ENCODE results near the gene ZFPM1.

Gene ZFPM1

DNA sequence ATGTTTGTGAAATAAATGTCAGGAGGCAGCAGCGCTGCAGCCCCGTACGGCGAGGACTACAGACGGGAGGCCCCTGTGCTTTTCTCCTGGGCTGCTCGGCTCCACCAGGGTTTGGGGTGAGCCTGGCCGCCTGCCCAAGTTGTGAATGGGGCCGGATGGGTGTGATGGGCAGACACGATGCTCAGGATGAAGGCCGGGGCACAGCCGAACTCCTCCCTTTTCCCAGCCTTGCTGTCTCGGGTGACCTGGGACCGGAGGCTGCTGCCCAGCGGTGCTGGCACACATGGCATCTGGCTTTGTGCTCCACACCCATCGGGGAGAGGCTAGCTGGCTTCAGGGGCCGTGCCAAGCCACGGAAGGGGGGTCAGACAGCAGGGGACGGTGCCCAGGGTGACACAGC is 34.2 kb upstream of the ZFPM1 start:
- no peak for DNase-seq

- DNase-seq, result no peak
Measured at GRCh38 chr16:88419790-88420189, 33.3 kb upstream of the ZFPM1 start.

- no peak for DNase-seq
Measured at GRCh38 chr16:88420496-88420895, 32.6 kb upstream of the ZFPM1 start.

DNA sequence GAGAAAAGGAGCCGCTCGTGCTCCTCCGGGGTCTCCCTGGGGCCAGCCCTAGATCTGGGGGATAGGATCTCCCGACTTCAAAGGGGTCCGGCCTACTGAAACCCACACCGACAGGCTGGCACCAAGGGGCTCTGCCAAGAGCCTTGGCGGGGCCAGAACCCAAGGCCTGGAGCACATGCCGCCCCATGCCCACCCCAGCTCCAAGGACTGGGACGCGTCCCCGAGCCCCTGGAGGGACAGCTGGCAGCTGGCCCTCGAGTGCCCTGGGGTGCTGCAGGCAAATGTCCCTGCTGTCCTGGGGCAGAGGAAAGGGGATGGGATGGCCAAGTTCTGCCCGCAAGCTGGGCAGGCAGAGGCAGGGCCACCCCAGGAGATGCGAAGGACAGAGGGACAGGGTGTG is 31.8 kb upstream of the ZFPM1 start:
- DNase-seq, result no peak

- no peak for DNase-seq
Measured at GRCh38 chr16:88421871-88422433, 31.1 kb upstream of the ZFPM1 start.

DNA sequence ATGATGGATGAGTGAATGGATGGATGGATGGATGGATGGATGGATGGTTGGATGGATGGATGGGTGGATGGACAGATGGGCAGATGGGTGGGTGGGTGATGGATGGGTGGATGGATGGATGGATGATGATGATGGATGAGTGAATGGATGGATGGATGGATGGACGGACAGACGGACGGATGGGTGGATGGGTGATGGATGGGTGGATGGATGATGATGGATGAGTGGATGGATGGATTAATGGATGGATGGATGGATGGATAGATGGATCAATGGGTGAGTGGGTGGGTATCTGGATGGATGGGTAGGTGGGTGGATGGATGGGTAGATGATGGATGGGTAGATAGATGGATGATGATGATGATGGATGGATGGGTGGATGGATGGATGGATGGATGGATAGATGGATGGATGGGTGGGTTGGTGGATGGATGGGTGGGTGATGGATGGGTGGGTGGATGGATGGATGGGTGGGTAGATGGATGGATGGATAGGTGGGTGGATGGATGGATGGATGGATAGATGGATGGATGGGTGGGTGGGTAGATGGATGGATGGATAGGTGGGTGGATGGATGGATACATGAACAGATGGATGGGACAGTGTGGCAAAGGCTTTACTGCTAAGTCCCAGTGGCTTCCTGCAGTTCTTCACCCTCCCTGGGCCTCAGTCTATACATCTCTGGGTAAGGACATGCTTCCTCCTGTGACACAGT is 30.2 kb upstream of the ZFPM1 start:
- DNase-seq, result no peak

GRCh38 chr16:88423448-88423850 is 29.6 kb upstream of the ZFPM1 start:
- no peak for DNase-seq

GRCh38 chr16:88424587-88425235 is 28.4 kb upstream of the ZFPM1 start:
- no peak for DNase-seq

GRCh38 chr16:88426018-88426417 is 27.1 kb upstream of the ZFPM1 start:
- DNase-seq, result no peak

DNA sequence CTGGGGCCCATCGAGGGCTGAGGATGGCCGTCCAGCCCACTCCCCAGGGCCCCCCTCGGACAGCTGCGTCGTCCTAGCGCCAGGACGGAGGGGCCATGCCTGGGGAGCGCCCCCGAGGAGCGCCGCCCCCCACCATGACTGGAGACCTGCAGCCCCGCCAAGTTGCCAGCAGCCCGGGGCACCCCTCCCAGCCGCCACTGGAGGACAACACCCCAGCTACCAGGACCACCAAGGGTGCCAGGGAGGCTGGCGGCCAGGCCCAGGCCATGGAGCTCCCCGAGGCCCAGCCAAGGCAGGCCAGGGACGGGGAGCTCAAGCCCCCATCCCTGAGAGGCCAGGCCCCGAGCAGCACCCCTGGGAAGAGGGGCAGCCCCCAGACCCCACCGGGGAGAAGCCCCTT is 25.7 kb upstream of the ZFPM1 start:
- no peak for DNase-seq

DNA sequence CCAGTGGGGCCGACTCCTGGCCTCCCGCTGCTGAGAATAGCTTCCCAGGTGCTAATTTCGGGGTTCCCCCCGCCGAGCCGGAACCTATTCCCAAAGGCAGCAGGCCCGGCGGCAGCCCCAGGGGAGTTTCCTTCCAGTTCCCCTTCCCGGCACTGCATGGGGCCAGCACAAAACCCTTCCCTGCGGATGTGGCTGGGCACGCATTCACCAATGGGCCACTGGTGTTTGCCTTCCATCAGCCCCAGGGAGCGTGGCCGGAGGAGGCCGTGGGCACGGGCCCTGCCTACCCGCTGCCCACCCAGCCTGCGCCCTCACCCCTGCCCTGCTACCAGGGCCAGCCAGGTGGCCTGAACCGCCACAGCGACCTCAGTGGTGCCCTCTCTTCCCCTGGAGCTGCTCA is 24.9 kb upstream of the ZFPM1 start:
- DNase-seq, result no peak

DNA sequence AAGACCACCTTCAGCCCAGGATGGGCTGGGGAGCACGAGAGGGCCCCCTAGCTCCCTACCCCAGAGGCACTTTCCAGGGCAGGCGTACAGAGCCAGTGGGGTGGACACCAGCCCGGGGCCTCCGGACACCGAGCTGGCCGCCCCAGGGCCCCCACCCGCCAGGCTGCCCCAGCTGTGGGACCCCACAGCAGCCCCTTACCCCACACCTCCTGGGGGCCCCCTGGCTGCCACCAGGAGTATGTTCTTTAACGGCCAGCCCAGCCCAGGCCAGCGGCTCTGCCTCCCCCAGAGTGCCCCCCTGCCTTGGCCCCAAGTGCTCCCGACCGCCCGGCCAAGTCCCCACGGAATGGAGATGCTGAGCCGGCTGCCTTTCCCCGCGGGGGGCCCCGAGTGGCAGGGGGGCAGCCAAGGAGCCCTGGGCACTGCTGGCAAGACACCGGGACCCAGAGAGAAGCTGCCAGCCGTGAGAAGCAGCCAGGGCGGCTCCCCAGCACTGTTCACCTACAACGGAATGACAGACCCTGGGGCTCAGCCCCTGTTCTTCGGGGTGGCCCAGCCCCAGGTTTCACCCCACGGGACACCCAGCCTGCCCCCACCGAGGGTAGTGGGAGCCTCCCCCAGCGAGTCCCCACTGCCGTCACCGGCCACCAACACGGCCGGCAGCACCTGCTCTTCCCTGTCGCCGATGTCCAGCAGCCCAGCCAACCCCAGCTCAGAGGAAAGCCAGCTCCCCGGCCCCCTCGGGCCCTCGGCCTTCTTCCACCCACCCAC is 24.3 kb upstream of the ZFPM1 start:
- no peak for DNase-seq

- DNase-seq, result no peak
Measured at GRCh38 chr16:88429387-88430184, 23.5 kb upstream of the ZFPM1 start.

GRCh38 chr16:88430185-88430523 is 22.9 kb upstream of the ZFPM1 start:
- no peak for DNase-seq

DNA sequence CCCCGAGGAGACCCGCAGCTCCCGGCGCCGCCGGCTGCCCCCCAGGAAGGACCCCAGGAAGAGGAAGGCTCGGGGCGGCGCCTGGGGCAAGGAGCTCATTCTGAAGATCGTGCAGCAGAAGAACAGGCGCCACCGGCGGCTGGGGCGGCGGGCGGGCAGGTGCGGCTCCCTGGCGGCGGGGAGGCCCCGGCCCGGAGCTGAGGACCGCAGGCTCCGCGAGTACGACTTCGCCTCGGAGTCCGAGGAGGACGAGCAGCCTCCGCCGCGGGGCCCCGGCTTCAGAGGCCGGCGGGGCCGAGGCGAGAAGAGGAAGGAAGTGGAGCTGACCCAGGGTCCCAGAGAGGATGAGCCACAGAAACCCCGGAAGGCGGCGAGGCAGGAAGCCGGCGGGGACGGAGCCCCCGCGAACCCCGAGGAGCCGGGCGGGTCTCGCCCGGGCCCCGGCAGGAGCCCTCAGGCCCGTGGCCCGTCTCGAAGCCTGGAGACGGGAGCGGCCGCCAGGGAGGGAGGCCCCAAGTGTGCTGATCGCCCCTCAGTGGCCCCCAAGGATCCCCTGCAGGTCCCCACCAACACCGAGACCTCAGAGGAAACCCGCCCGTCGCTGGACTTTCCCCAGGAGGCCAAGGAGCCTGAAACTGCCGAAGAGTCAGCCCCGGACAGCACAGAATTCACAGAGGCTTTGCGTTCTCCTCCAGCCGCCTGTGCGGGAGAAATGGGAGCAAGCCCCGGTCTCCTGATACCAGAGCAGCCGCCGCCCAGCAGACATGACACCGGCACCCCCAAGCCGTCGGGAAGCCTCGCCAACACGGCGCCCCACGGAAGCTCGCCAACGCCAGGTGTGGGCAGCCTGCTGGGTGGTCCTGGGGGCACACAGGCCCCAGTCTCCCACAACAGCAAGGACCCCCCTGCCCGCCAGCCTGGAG is 22.3 kb upstream of the ZFPM1 start:
- DNase-seq, result peak; percentile 51

DNA sequence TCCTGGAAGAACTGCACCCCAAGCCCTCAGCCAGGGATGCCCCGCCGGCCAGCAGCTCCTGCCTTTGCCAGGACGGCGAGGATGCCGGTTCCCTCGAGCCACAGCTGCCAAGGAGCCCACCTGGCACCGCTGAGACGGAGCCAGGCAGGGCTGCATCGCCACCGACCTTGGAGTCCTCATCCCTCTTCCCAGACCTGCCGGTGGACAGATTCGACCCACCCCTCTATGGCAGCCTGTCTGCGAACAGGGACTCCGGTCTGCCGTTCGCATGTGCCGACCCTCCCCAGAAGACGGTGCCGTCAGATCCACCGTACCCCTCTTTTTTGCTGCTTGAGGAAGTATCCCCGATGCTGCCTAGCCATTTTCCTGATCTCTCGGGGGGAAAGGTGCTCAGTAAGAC is 21.4 kb upstream of the ZFPM1 start:
- DNase-seq, result no peak

GRCh38 chr16:88432174-88432573 is 20.9 kb upstream of the ZFPM1 start:
- no peak for DNase-seq

- no peak for DNase-seq
Measured at GRCh38 chr16:88432753-88433152, 20.3 kb upstream of the ZFPM1 start.

DNA sequence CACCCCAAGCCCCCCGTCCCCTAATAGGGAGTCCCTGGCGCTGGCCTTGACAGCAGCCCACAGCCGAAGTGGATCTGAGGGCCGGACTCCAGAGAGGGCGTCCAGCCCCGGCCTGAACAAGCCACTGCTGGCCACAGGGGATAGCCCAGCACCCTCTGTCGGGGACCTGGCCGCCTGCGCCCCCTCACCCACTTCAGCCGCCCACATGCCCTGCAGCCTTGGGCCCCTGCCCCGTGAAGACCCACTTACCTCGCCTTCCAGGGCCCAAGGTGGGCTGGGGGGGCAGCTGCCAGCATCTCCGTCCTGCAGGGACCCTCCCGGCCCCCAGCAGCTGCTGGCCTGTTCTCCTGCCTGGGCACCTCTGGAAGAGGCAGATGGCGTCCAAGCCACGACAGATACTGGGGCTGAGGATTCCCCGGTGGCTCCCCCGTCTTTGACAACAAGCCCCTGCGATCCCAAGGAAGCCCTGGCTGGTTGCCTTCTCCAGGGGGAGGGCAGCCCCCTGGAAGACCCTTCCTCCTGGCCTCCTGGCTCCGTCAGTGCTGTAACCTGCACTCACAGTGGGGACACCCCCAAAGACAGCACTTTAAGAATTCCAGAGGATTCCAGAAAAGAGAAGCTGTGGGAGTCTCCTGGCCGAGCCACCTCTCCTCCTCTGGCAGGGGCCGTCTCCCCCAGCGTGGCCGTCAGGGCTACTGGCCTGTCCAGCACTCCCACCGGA is 19.3 kb upstream of the ZFPM1 start:
- no peak for DNase-seq

DNA sequence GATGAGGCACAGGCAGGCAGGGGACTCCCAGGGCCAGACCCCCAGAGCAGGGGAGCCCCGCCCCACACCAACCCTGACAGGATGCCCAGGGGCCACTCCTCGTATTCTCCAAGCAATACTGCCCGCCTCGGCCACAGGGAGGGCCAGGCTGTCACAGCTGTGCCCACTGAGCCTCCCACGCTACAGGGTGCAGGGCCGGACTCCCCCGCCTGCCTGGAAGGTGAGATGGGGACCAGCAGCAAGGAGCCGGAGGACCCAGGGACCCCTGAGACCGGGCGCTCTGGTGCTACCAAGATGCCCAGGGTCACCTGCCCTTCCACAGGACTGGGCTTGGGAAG is 18.8 kb upstream of the ZFPM1 start:
- DNase-seq, result no peak

DNA sequence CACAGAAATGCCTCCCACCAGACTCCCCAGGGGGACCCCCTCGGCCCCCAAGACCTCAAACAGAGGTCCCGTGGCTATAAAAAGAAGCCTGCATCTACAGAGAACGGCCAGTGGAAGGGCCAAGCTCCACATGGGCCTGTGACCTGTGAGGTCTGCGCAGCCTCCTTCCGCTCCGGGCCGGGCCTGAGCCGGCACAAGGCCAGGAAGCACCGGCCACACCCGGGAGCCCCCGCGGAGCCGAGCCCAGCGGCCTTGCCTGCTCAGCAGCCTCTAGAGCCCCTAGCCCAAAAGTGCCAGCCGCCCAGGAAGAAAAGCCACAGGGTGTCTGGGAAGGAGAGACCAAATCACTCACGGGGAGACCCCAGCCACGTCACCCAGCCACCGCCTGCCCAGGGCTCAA is 18.3 kb upstream of the ZFPM1 start:
- no peak for DNase-seq
